GM21360 (cell line): ENCODE data around the gene MFGE8.

Experiments used
- ATAC-seq: cut with Tn5 transposase; IDR thresholded peaks from one replicate; pipeline ENCODE4 v1.9.1; 2021; ENCODE audit warnings: mild to moderate bottlenecking, moderate library complexity; ENCODE audit not compliant: unreplicated experiment

Gene MFGE8

DNA sequence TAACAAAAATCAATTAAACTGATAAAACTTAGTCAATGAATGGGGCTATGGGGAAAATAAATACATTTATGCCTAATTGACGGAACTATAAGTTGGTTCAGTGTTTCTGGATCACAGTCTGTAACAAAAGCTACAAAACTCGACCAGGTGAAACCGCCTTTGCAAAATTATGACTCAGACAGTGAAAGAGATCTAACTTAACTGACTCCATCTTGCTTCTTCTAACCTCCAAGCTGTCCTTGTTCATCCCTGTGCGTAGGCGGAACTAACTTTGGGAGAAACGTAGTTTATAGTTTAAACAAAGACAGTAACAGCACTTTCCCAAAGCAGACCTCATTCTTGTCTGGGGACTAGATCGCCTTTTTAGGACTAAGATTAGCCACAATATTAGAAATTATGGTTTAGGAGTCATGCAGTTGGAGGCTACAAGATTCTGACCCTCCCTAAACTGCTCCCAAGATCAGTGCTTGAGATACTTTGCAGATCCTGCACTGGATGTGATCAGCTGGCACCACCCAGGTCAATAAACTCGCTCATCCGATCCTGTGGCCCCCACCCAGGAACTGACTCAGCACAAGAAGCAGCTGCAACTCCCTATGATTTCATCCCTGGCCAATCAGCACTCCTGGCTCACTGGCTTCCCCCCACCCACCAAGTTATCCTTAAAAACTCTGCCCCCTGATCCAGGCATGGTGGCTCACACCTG is 7.2 kb upstream of the MFGE8 start:
- ATAC-seq = no peak

- peak; percentile 68 for ATAC-seq
Measured at GRCh38 chr15:88918738-88919137, 5.6 kb upstream of the MFGE8 start.

- no peak for ATAC-seq
Measured at GRCh38 chr15:88917760-88918159, 4.6 kb upstream of the MFGE8 start.

GRCh38 chr15:88915354-88915753 is 2.2 kb upstream of the MFGE8 start:
- no peak for ATAC-seq

DNA sequence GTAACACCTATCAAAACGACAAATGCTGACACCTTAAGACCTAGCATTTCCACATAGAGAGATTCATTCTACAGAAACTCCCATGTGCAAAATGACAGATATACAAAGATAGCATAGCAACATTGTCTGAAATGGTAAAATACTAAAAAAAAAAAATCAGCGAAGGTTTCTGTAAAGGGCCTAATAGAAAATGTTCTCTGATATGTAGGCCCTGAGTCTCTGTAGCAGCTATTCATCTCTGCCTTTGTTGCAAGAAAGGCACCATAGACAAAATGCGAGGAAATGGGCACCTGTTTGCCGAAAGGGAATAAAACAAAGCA is 631 bp upstream of the MFGE8 start:
- ATAC-seq = no peak

DNA sequence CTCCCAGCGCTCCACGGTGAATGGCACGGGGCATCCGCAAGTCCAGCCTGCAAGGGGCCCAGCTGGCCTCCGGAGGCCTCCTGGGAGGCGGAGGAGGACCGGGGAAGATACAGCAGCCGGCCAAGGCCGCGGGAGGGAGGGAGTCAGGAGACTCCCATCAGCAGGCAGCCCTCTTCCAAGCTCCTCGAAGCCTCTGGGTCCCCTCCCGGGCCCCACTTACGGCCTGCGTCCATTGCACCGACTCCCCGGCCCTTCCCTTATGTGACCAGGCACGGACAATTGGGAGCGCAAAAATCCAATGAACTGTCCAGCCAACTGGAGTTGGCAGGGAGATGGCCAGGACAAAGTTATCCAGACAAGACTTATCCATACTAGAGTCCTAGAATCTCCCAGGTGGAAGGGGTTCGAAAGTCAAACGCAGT is 668 bp downstream of the MFGE8 start:
- ATAC-seq = no peak

- no peak for ATAC-seq
Measured at GRCh38 chr15:88911766-88912118, 1.4 kb downstream of the MFGE8 start.

GRCh38 chr15:88909956-88910831 is 3.0 kb downstream of the MFGE8 start:
- no peak for ATAC-seq

DNA sequence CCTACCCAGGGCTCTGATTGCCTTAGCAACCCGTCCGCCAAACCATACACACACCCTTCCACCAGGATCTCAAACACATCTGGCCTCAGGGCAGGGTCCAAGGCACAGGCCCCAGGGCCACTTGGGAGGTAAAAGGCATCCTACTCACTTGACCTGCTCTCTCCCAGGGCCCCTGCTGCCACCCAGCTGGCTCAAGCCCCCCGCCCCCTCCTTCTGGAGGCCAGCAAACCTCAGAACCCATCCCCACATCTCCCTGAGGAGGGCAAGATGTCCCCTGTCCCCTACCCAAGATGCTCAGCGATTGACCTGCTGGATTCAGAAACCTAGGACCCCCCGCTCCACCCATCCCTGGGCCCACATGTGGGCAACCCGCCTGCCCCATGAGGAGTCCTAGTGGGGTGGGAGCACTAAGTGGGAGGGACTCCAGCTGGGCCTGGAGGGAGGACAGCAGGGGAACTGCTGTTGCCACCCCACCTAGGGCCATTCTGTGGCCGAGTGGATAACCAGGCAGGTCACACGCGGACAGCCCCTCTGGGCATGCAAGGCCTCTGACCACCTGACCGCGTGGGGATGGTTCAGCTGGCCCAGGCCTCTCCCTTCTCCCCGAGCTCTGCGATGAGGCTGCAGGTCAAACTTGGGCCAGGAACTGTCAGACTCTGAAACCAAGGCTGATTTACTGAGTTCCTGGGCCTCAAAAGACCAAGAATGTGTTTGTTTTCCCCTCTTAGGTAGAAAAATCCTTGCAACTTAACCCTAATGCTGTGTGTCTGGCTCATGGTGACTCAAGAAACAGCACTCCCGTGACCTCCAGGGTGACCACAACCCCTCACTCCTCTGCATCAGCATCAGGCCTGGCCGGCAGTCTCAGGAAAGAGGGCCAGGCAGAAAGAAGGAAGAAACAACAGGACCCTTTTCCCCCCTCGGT is 4.2 kb downstream of the MFGE8 start:
- no peak for ATAC-seq

GRCh38 chr15:88908123-88908522 is 5.1 kb downstream of the MFGE8 start:
- no peak for ATAC-seq

GRCh38 chr15:88907111-88907510 is 6.1 kb downstream of the MFGE8 start:
- ATAC-seq = no peak

DNA sequence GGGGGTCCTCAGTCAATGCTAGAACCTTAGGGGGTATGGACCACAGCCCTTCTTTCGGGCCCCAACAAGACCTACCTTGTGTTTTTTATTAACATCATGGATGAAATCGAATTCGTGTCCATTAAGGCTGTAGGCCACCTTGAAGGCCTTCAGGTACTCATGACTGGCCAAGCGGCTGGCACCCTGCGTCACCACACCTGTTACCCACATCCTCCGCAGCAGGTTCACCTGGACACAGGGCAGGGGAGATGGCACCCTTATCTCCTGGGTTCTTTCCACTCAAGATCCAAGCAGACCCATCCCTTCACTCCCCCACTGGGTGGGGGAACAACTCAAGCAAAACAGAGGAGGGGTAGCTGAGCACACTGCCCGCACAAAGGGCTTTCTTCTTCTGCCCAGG is 6.6 kb downstream of the MFGE8 start:
- no peak for ATAC-seq

DNA sequence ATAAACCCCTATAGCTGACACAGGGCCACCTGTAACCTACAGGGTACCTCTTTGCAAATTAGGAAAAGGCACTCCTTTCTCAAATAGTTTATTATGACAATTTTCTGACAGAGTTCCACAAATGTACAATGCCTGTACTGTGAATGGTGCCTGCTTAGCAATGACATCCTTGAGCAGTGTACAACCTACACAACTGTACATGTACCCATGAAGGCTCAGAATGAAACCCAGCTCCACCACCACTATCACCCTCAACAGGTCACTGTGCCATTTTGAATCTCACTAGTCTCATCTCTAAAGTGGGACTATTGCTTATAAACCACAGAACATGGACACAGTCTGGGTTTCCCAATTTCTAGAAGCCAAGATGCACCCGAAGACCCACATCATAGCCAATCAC is 7.0 kb downstream of the MFGE8 start:
- no peak for ATAC-seq

- ATAC-seq = no peak
Measured at GRCh38 chr15:88905576-88905975, 7.6 kb downstream of the MFGE8 start.

- ATAC-seq = peak; percentile 71
Measured at GRCh38 chr15:88904624-88905327, 8.4 kb downstream of the MFGE8 start.

- ATAC-seq = no peak
Measured at GRCh38 chr15:88904257-88904623, 8.9 kb downstream of the MFGE8 start.

DNA sequence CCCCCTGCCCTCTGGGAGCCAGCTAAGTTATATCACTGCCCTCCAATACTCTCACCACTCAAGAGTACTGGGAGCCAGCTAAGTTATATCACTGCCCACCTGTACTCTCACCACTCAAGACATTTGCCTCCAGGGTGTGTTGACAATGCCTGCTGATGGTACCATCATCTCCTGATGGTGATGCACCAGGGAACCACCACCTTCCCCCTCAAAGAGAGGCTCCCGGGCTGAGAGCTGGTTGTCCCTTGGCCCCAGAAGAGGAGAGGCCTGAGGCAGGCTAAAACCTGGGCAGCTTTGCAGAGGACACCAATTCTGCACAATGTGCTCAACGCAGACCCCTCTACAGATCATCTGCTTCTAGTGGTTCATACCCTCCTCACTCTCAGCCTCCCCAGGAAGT is 10.3 kb downstream of the MFGE8 start:
- no peak for ATAC-seq

DNA sequence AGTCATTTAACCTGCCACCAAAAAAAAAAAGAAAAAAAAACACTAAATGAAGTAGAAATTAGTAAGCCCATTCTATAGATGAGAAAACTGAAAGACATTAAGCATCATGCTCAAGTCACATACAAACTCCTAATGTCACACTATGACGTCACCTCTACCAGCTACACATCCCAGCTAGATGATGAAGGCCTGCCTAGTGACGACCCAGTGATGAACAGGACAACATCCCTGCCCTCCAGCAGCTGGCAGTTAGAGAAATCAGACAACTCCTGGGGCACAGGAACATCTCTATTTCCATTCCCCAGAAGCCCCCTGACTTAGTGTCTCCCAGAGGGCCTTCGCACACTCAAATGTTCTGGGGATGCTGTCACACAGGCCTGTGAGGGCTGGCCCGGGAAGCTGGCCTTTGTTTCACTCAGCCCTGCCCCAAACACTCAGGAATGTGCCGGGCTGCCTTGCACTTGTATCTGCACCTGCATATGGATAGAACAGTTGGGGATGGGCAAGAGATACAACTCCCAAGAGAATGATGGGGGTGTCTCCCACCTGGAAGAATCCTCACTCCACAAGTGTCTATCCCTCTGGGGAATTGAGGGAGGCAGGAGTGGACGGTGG is 10.9 kb downstream of the MFGE8 start:
- no peak for ATAC-seq

DNA sequence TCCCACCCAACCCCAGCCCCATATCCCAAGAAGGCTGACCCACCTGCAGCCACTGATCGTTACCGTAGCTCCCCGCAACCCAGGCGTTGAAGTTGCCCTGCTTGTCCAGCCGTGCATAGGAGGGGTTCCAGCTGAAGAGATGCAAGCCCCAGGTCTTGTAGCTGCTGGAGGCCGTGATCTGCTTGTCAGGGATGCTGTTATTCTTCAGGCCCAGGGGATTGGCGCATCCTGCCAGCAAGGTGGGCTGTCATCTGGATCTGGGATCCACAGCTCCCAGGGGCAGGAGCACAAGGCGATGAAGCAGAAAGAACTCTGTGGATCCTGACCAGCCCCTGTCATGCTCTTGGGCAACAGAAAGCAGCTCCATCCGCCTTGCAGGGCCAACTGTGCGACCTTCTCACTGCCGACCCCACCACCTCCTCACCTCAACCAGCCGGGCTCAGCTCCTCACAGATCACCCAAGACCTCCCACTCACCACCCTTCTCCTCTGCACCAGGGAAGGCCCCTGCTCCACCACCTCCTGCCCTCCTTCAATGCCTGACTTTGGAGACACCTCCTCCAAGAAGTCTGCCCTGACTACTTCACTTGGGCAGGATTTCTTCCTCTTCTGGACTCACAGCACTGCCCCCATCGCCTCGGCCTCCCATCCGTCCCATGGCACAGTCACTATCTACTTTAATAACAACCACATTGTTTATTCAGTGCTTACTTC is 11.5 kb downstream of the MFGE8 start:
- no peak for ATAC-seq

DNA sequence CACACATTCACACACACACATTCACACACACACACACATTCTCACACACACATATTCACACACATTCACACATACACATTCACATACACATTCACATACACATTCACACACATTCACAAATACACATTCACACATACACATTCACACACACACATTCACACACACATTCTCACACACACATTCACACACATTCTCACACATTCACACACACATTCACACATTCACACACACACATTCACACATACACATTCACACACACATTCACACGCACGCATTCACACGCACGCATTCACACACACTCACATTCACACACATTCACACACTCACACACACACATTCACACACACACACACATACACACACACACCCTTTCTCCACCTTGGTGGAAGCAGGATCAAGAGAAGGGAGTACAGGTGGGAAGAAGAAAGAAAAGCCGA is 12.2 kb downstream of the MFGE8 start:
- ATAC-seq = no peak
